Mammary epithelial cell (primary cell): ENCODE data around the gene BSCL2.

Experiments
- EZH2 ChIP-seq: IDR thresholded peaks from 2 replicates; pipeline ENCODE4 v1.6.1; 2012; ENCODE audit warnings: low read length, inconsistent platforms, borderline replicate concordance
- TF ChIP-seq, protein P1 (sequence below), 2 donors: IDR thresholded peaks in 1 of 2; conservative IDR thresholded peaks in 1 of 2; 2 replicates each; pipeline ENCODE4 v1.5.1; 2011 to 2012; ENCODE audit warnings: inconsistent platforms in 2 of 2, low read length in 2 of 2, mild to moderate bottlenecking in 2 of 2, control low read depth in 1 of 2, low read depth in 1 of 2; ENCODE audit not compliant: insufficient read depth in 1 of 2; ENCODE audit errors: extremely low read depth in 1 of 2

GRCh38 chr11:62666259-62666926, 40.8 kb downstream of the BSCL2 start:
- TF ChIP-seq, protein P1, sequence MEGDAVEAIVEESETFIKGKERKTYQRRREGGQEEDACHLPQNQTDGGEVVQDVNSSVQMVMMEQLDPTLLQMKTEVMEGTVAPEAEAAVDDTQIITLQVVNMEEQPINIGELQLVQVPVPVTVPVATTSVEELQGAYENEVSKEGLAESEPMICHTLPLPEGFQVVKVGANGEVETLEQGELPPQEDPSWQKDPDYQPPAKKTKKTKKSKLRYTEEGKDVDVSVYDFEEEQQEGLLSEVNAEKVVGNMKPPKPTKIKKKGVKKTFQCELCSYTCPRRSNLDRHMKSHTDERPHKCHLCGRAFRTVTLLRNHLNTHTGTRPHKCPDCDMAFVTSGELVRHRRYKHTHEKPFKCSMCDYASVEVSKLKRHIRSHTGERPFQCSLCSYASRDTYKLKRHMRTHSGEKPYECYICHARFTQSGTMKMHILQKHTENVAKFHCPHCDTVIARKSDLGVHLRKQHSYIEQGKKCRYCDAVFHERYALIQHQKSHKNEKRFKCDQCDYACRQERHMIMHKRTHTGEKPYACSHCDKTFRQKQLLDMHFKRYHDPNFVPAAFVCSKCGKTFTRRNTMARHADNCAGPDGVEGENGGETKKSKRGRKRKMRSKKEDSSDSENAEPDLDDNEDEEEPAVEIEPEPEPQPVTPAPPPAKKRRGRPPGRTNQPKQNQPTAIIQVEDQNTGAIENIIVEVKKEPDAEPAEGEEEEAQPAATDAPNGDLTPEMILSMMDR (conservative IDR thresholded peaks at IDR 0.05 in 1 of 2, IDR thresholded peaks at IDR 0.05 in 1 of 2; ENCODE audit: extremely low read depth in 1 of 2, insufficient read depth in 1 of 2, low read depth in 1 of 2, low read length in 2 of 2) = no peak
- TF ChIP-seq EZH2 = no peak
